Adrenal gland (tissue), 5 donors: ENCODE data around the gene C18orf54.

Experiments
- POLR2A ChIP-seq, 2 donors: fragments of 450-650 bp; IDR thresholded peaks; one replicate each; pipeline ENCODE4 v1.6.1; 2017; ENCODE audit warnings: antibody characterized with exemption in 2 of 2, mild to moderate bottlenecking in 2 of 2, moderate library complexity in 1 of 2
- TF ChIP-seq, protein P1 (sequence below), 6 experiments: fragments of 450-650 bp in 4 of 6; fragments of 200-600 bp in 2 of 6; sonication (generic) in 1 of 6; IDR thresholded peaks; 1 replicate in 5 of 6; 2 replicates in 1 of 6; pipeline versions ENCODE4 v1.5.1 to v1.8.0; 2016 to 2021; ENCODE audit warnings: antibody characterized with exemption in 6 of 6, mild to moderate bottlenecking in 2 of 6, moderate library complexity in 1 of 6
- donor health status: DM: no; HTN: no; CAD: no.

GRCh38 chr18:54357082-54357659 is 535 bp upstream of the C18orf54 start:
- TF ChIP-seq, protein P1, sequence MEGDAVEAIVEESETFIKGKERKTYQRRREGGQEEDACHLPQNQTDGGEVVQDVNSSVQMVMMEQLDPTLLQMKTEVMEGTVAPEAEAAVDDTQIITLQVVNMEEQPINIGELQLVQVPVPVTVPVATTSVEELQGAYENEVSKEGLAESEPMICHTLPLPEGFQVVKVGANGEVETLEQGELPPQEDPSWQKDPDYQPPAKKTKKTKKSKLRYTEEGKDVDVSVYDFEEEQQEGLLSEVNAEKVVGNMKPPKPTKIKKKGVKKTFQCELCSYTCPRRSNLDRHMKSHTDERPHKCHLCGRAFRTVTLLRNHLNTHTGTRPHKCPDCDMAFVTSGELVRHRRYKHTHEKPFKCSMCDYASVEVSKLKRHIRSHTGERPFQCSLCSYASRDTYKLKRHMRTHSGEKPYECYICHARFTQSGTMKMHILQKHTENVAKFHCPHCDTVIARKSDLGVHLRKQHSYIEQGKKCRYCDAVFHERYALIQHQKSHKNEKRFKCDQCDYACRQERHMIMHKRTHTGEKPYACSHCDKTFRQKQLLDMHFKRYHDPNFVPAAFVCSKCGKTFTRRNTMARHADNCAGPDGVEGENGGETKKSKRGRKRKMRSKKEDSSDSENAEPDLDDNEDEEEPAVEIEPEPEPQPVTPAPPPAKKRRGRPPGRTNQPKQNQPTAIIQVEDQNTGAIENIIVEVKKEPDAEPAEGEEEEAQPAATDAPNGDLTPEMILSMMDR (IDR thresholded peaks at IDR 0.05) = no peak
- TF ChIP-seq POLR2A (IDR thresholded peaks at IDR 0.05) = no peak
